Activated naive CD8-positive, alpha-beta T cell treated with anti-CD3 and anti-CD28 coated beads, Interleukin-2, amount 10 ng/mL, durations not matched to agents 7 days and 5 days (primary cell): ENCODE data around the gene ALX4. TPM values are rescaled to one million over a fixed set of nuclear protein-coding genes. Genes with fewer than 3 reads are reported as not detected.

Experiments
- ATAC-seq: fragments of 150-1000 bp; cut with Tn5 transposase; one replicate; pipeline ENCODE4 v1.10.0; 2021; ENCODE audit warnings: low read depth, moderate library complexity
- POLR2A ChIA-PET: fragments of 350-600 bp; sonication (Branson Sonifier 250); formaldehyde crosslinking; loops from one replicate; lab custom pipeline; 2021; ENCODE audit warnings: antibody characterized with exemption; lab: Charles Lee
- DNase-seq: peaks from one replicate; pipeline ENCODE4 v3.0.0; 2021
- H3K27ac Mint-ChIP-seq: one replicate; pipeline ENCODE4 v1.8.0; 2022; ENCODE audit warnings: mild to moderate bottlenecking, mixed read lengths
- H3K27me3 Mint-ChIP-seq: one replicate; pipeline ENCODE4 v1.8.0; 2022; ENCODE audit warnings: mild to moderate bottlenecking, moderate library complexity, mixed read lengths
- H3K36me3 Mint-ChIP-seq: one replicate; pipeline ENCODE4 v1.8.0; 2021; ENCODE audit warnings: mild to moderate bottlenecking, mixed read lengths
- H3K4me1 Mint-ChIP-seq: one replicate; pipeline ENCODE4 v1.8.0; 2021; ENCODE audit warnings: mixed read lengths
- H3K4me3 Mint-ChIP-seq: one replicate; pipeline ENCODE4 v1.8.0; 2022; ENCODE audit warnings: mild to moderate bottlenecking, moderate library complexity, mixed read lengths
- H3K9me3 Mint-ChIP-seq: one replicate; pipeline ENCODE4 v1.8.0; 2021; ENCODE audit warnings: mixed read lengths
- total RNA-seq, 2 experiments: library from RNA; stranded (reverse); gene quantifications; one replicate each; pipeline ENCODE4 v1.2.3, GENCODE V29; 2021

Gene ALX4
- total RNA-seq, 2 experiments from 2014 or later: not detected

DNA sequence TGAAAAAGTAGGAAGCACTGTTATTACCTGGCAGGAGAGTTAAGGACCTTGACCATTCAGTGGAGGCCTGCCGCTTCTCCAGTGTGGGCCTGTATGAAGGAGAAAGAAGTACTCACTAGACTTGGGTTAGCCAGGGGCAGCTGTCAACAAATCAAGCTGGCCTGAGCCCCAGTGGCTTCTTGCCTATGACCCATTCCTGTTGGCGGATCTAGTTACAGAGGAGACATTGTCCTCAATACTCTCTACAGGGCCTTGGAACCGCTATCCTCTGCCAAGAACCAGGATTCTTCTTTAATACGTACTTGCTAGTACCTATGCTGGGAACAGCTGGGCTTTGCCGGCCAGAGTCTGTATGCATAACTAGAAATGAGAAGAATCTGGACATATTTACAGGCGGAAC lies 68.1 kb downstream of the ALX4 start:
- Mint-ChIP-seq H3K27me3 (no peaks in the 10 kb centered on the region), H3K36me3 (peaks cover 23% of the 10 kb centered on the region), H3K4me3 (no peak overlapping the region), H3K4me1 (no peaks in the 10 kb centered on the region), H3K9me3 (no peaks in the 10 kb centered on the region), H3K27ac (no peak overlapping the region)
- POLR2A ChIA-PET: no interaction called here
- ATAC-seq: no peak
- no peak for DNase-seq

DNA sequence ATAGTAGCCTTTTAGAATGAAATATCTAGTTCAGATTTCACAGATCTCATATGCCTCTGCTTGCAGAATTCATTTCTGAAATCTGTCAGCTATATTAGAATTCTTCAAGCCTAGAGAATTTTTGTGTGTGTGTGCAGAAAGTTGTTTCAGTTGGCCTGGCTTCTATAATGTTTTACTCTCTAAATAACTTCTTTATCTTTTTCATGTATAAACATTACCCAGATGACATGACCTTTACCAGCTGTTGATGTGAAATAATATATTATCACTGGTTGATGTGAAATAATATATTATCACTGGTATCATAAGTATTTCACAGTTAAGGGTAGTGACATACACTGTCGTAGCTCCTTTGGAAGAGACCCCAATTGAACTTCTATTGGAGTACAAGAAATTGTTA lies 72.8 kb downstream of the ALX4 start:
- Mint-ChIP-seq H3K4me3 (no peak overlapping the region), H3K27me3 (no peaks in the 10 kb centered on the region), H3K27ac (no peak overlapping the region), H3K9me3 (no peaks in the 10 kb centered on the region), H3K36me3 (peaks cover 24% of the 10 kb centered on the region), H3K4me1 (no peaks in the 10 kb centered on the region)
- ATAC-seq (no peak), DNase-seq (no peak)
- POLR2A ChIA-PET: no interaction called here

DNA sequence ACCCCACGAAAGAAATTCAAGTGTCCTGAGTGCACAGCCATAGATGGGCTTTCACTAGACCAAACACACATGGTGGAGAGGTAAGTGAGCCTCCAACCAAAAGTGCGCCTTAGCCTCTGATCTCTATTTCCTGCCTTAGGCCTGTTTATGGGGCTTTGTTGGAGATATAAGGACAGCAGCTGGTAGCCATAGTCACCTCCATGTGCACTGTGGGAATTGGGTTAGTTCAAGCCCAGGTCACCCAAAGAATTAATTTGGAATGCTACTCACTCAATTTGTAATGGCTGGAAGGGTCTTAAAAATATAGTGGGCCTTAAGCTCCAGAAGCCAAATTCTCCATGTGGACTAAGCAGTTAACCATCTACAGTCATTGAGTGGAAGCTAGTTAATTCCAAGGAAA lies 73.6 kb downstream of the ALX4 start:
- DNase-seq (no peak), ATAC-seq (no peak)
- H3K4me1 Mint-ChIP-seq: no peaks in the 10 kb centered on the region
- POLR2A ChIA-PET: no interaction called here
- H3K9me3 Mint-ChIP-seq: no peaks in the 10 kb centered on the region
- no peak overlapping the region for H3K27ac Mint-ChIP-seq
- H3K36me3 Mint-ChIP-seq: peaks cover 24% of the 10 kb centered on the region
- H3K4me3 Mint-ChIP-seq: no peak overlapping the region
- no peaks in the 10 kb centered on the region for H3K27me3 Mint-ChIP-seq

- no peaks in the 10 kb centered on the region for H3K27me3 Mint-ChIP-seq
- DNase-seq: no peak
- no peak overlapping the region for H3K4me3 Mint-ChIP-seq
- H3K9me3 Mint-ChIP-seq: no peaks in the 10 kb centered on the region
- POLR2A ChIA-PET: no interaction called here
- H3K4me1 Mint-ChIP-seq: no peaks in the 10 kb centered on the region
- H3K27ac Mint-ChIP-seq: no peak overlapping the region
- H3K36me3 Mint-ChIP-seq: peaks cover 24% of the 10 kb centered on the region
- no peak for ATAC-seq
Measured at GRCh38 chr11:44235765-44236201, 74.2 kb downstream of the ALX4 start.

GRCh38 chr11:44229624-44230023 lies 80.3 kb downstream of the ALX4 start:
- no peak overlapping the region for H3K27ac Mint-ChIP-seq
- peaks cover 5% of the 10 kb centered on the region for H3K4me1 Mint-ChIP-seq
- no peaks in the 10 kb centered on the region for H3K9me3 Mint-ChIP-seq
- DNase-seq (no peak), ATAC-seq (no peak)
- POLR2A ChIA-PET: no interaction called here
- H3K4me3 Mint-ChIP-seq: no peak overlapping the region
- H3K36me3 Mint-ChIP-seq: peaks cover 4% of the 10 kb centered on the region
- H3K27me3 Mint-ChIP-seq: no peaks in the 10 kb centered on the region

GRCh38 chr11:44229098-44229497 lies 80.8 kb downstream of the ALX4 start:
- H3K9me3 Mint-ChIP-seq: no peaks in the 10 kb centered on the region
- H3K27me3 Mint-ChIP-seq: no peaks in the 10 kb centered on the region
- H3K4me1 Mint-ChIP-seq: peaks cover 5% of the 10 kb centered on the region
- H3K36me3 Mint-ChIP-seq: peaks cover 4% of the 10 kb centered on the region
- no peak overlapping the region for H3K27ac Mint-ChIP-seq
- POLR2A ChIA-PET: no interaction called here
- no peak for ATAC-seq
- no peak overlapping the region for H3K4me3 Mint-ChIP-seq
- no peak for DNase-seq

DNA sequence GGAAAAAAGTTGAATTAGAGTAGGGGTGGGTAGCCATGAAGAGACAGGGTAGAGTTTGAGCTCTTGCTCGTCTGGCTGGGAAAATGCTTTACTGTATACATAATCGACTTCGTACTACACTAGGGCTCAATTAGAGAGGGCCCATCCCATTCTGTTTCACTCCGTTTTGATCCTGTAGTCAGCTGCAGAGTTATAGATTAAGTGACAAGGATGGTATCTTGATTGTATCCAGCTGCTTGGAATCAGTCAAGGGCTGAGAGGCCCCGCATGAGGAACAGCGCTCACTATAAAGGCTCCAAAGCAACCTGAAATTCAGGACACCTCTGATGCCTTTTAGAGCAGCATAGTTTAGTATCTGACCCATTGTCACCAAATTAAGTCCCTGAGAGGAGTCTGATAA lies 81.6 kb downstream of the ALX4 start:
- Mint-ChIP-seq H3K9me3 (no peaks in the 10 kb centered on the region), H3K4me3 (no peak overlapping the region), H3K27me3 (no peaks in the 10 kb centered on the region), H3K27ac (no peak overlapping the region), H3K4me1 (peaks cover 5% of the 10 kb centered on the region), H3K36me3 (peaks cover 4% of the 10 kb centered on the region)
- POLR2A ChIA-PET: no interaction called here
- DNase-seq (no peak), ATAC-seq (no peak)

- Mint-ChIP-seq H3K4me3 (no peak overlapping the region), H3K9me3 (no peaks in the 10 kb centered on the region), H3K4me1 (peaks cover 6% of the 10 kb centered on the region), H3K27ac (no peak overlapping the region), H3K27me3 (no peaks in the 10 kb centered on the region), H3K36me3 (peaks cover 4% of the 10 kb centered on the region)
- POLR2A ChIA-PET: no interaction called here
- DNase-seq (no peak), ATAC-seq (no peak)
Measured at GRCh38 chr11:44226945-44227344, 83.0 kb downstream of the ALX4 start.

DNA sequence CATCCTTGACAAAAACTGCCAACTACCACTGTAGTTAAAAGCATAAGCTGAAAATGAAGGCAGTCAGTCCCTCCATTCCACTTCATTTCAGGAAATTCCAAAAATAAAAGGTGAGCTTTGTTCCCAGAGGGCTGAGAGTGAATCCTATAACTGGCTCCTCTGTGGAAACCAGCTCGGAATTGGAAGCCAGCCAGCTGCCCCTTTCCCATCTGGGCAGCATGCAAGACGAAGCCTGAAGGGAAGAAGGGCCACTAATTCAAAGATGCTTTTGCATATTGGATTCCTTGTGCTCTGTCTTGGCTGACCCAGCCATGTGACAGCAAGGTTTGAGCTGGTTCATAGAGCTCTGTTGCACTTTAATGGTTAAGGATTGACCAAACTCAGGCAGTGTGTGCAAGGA lies 83.4 kb downstream of the ALX4 start:
- Mint-ChIP-seq H3K4me1 (peaks cover 7% of the 10 kb centered on the region), H3K36me3 (peaks cover 4% of the 10 kb centered on the region), H3K9me3 (no peaks in the 10 kb centered on the region), H3K27ac (no peak overlapping the region), H3K4me3 (no peak overlapping the region), H3K27me3 (no peaks in the 10 kb centered on the region)
- DNase-seq: no peak
- ATAC-seq: no peak
- POLR2A ChIA-PET: no interaction called here

DNA sequence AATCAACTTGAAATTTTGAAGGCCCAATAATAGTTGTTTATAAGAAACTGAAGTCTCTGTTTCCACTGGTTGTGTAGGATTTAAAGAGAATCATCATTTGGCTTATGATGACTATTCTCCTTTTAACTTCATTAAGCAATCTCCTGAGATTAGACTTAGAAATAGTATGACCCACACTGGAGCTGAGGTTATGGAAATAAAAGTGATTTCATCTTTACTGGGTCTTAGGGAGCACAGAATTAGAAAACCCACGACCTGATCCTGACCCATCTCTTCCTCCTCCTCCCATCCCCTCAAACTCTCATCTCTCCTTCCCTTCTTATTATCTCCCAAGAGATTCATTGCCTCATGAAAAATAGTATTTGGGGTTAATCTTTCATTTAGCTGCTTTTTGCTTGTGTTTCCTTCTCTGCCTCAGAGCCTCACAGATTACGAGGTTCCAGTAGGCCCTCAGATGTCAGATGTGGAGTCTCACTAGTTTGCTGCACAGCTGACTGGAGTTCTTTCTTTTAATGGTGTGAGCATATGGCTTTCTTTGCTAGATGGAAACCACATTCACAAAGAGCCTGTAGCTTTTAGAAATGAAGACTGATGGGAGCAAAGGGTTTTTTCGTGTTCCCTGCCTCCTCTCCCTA lies 85.0 kb downstream of the ALX4 start:
- POLR2A ChIA-PET: no interaction called here
- no peak for ATAC-seq
- DNase-seq: no peak

DNA sequence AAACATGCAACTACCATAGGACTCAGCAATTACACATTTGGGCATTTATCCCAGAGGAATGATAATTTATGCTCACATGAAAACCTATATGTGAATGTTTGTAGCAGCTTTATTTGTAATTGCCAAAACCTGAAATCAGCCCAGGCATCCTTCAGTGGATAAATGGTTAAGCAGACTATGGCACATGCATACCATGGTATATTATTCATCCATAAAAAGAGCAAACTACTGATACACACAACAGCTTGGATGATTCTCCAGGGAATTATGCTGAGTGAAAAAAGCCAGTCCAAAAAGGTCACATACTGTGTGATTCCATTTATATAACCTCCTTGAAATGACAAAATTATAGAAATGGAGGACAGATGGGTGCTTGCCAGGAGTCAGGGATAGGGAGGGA lies 86.7 kb downstream of the ALX4 start:
- no peak for ATAC-seq
- POLR2A ChIA-PET: no interaction called here
- Mint-ChIP-seq H3K27me3 (no peaks in the 10 kb centered on the region), H3K9me3 (no peaks in the 10 kb centered on the region), H3K27ac (no peak overlapping the region), H3K36me3 (peaks cover 4% of the 10 kb centered on the region), H3K4me3 (no peak overlapping the region), H3K4me1 (peaks cover 7% of the 10 kb centered on the region)
- no peak for DNase-seq

More for the DNA sequence above, 85.0 kb downstream of the ALX4 start:
- Mint-ChIP-seq H3K27ac (no peak overlapping the region), H3K27me3 (no peaks in the 10 kb centered on the region), H3K4me1 (peaks cover 7% of the 10 kb centered on the region), H3K9me3 (no peaks in the 10 kb centered on the region), H3K36me3 (peaks cover 4% of the 10 kb centered on the region), H3K4me3 (no peak overlapping the region)

DNA sequence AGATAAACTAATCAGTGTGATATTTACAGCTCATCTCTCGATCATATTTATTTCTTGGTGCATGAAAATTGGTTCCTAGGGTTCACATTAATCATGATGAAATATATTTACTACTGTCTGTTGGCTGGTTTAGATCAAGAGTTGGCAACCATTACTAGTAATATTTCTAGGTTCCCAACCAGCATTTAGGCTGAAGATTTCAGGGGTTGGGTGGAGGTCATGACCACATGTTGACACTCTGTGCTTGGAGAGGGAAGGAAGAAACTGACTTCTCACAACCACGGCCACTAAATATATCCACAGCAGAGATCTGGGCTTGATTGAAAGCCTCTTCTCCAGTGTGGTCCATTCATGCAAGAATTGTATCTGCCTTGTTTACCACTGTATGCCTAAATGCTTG lies 87.9 kb downstream of the ALX4 start:
- POLR2A ChIA-PET: no interaction called here
- H3K4me3 Mint-ChIP-seq: no peak overlapping the region
- peaks cover 5% of the 10 kb centered on the region for H3K4me1 Mint-ChIP-seq
- ATAC-seq (no peak), DNase-seq (no peak)
- H3K36me3 Mint-ChIP-seq: peaks cover 4% of the 10 kb centered on the region
- H3K27me3 Mint-ChIP-seq: no peaks in the 10 kb centered on the region
- no peak overlapping the region for H3K27ac Mint-ChIP-seq
- no peaks in the 10 kb centered on the region for H3K9me3 Mint-ChIP-seq

DNA sequence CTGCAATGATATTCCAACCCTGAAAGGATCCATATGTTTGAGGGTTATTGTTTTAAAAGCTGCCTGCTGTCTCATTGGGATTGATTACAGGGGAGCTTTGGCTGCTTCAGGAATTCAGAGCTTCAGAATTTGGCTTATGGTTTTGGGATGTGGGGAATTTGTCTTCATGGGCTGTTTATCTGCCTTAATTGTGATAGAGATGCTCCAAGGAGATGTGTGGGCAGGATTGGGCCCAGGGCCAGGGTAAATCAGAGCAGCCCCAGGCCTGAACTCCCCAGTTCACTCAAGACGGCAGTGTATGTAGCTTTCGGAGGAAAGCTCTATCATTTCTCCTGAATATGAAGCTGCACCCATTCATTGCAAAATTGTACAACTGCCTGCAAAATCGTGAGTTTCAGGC lies 88.5 kb downstream of the ALX4 start:
- Mint-ChIP-seq H3K27ac (no peak overlapping the region), H3K4me1 (peaks cover 1% of the 10 kb centered on the region), H3K36me3 (peaks cover 4% of the 10 kb centered on the region), H3K4me3 (no peak overlapping the region), H3K9me3 (no peaks in the 10 kb centered on the region), H3K27me3 (no peaks in the 10 kb centered on the region)
- DNase-seq (no peak), ATAC-seq (no peak)
- POLR2A ChIA-PET: no interaction called here

- POLR2A ChIA-PET: no interaction called here
- H3K9me3 Mint-ChIP-seq: no peaks in the 10 kb centered on the region
- ATAC-seq: no peak
- H3K4me1 Mint-ChIP-seq: peaks cover 1% of the 10 kb centered on the region
- H3K4me3 Mint-ChIP-seq: no peak overlapping the region
- DNase-seq: no peak
- no peak overlapping the region for H3K27ac Mint-ChIP-seq
- H3K27me3 Mint-ChIP-seq: no peaks in the 10 kb centered on the region
- H3K36me3 Mint-ChIP-seq: peaks cover 4% of the 10 kb centered on the region
Measured at GRCh38 chr11:44219830-44220796, 89.8 kb downstream of the ALX4 start.
